ENCODE measurements around the gene FGFRL1.

GRCh38 chr4:1030559-1030958 is 19.1 kb downstream of the FGFRL1 start:
- TF ChIP-seq CTCF (conservative IDR thresholded peaks at IDR 0.05 in 1 of 2, IDR thresholded peaks at IDR 0.05 in 1 of 2; ENCODE audit: low read depth in 1 of 2, low read length in 2 of 2) = no peak
- TF ChIP-seq EZH2 (IDR thresholded peaks at IDR 0.05; ENCODE audit: low read length, missing control alignments) = no peak

Measured in fibroblast of lung (primary cell).